ENCODE results near the gene IQGAP3.

IQGAP3 gene

GRCh38 chr1:156482276-156482675 is 90.1 kb downstream of the IQGAP3 start:
- DNase-seq (ENCODE audit: low read depth): no peak

DNA sequence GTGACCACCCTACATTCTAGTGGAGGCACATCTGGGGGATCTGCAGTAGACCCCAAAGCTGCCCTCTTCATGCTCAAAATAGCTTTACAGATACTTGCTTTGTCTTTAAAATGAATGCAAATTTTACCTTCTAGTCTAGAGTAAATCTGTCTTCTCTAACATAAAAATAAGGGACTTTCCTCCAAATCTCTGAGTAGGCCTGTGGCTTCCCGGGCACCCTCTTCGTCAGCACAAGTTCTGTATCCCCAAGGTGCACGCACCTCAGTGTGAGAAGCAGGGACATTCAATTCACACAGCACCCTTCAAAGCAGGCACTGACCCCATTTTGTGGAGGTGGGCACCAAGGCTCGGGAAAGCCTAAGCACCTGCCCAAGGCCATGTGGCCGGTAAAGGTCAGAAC is 90.8 kb downstream of the IQGAP3 start:
- no peak for DNase-seq (ENCODE audit: low read depth)

DNA sequence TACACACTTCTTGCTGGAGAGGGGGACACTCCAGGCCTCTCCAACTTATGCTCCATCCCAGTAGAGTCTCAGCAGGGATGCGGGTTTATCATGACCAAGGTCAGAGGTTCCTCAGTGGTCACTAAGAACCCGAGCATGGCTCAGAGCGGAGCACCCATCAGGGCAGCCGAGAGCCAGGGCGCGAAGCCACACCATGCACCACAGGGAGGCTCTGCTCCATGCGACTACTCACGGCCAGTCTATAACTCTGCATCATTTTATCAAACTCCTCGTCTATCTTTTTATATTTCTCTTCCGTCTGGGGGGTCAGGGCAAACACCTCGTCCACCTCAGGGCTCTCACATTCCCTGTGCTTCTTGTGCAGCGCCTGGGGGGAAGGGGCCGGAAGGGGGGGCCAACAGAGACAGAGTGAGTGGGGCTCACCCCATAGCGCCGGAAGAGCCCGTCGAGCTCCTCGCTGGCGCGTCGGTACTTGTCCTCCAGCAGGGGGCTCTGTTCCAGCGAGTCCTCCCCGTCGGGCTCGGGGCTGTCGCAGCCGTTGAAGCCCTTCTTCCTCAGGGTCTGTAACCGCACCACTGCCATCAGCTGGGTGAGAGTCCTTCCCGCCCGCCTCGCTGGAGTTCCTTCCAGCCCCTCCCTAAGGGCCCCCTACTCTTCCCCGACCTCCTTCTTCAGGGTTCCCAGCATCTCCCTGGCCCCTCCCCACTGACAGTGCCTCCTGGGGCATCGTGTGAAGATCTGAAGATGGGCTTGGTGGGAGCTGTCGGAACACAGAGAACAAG is 91.8 kb downstream of the IQGAP3 start:
- no peak for DNase-seq (ENCODE audit: low read depth)

- no peak for DNase-seq (ENCODE audit: low read depth)
Observed at GRCh38 chr1:156480016-156480370, 92.4 kb downstream of the IQGAP3 start.

DNA sequence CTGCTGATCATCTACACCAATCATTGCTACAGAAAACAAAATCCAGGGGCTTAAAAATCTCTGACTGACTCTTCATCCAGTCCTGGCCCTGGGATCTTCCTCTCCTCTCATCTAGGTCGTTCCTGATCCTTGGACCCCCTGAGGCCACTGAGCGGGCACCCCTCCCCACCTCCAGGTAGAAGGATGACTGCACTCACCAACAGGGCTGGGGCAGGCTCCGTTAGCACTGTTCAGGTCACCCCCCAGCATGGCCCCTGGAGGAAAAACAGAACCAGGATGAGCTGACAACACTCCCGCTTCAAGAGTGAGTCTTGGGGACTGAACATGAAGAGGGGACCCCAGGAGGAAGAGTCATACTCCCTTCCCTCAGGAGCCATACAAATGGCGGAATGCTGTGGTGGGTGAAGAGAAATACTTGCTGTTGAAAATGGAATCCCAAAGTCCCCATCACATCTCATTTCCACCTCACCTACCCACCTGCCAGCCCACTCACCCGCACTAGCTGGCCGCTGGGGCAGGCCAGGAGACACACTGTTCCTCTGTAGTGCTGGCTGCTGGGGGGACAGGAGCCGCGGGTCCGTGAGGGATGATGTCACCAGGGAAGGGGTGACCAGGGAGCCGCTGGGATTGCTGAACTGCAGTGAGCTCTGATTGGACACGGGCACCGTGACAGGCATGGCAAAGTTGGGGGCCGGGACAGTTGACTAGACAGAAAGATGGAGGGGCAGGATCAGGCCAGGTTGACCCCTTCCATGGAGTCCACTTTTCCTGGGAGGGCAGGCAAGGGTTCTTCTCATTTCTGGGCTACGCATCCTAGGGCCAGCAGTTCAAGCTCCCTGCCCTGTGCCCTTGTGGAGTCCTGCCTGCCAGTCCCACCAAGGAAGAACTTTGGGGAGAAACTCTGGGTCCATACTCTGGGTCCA is 93.0 kb downstream of the IQGAP3 start:
- no peak for DNase-seq (ENCODE audit: low read depth)

DNA sequence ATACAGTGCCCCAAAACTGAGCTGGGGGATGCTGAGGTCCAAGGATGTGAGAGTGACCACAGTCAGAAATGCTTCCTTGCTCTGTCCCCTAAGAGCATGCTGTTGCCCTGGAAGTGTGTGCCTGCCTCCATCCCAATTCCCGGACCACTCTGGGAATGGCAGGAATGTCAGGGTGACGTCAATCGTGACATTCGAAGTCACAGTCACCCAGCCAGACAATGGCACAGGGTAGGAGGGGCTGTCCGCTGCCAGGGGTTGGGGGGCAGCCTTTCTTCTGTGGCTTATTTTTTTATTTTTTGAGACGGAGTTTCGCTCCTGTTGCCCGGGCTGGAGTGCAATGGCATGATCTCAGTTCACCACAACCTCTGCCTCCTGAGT is 94.1 kb downstream of the IQGAP3 start:
- no peak for DNase-seq (ENCODE audit: low read depth)

DNA sequence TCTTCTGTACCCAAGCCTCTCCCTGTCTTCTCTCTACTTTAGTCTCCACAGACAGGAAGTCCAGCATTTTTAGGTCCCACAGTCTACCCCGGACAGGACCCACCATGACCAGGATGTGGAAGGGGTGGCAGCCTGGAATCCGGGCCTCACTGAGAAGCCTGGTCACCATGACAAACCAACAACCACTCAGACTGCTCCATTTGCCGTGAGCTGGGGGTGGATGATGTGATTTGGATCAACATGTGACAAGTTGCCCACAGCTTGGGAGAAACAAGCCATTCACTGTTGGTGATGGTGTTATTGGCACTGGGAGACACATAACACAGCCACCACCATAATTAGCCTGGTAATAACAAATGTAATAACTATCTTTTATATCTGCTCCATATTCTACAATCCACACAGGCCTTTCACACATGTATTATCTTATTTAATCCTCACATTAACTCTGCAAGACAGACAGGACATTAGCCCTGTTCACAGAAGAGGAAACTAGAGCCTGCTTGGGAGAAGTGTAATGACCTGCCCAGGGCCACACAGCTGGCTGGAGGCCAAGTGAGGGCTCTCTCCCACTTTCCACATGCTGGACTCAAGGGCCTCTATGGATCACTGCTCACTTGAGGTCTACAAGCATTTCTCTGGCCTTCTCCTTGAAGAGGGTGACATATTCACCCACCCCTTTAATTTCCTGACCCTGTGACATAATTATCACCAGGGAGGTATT is 94.7 kb downstream of the IQGAP3 start:
- no peak for DNase-seq (ENCODE audit: low read depth)

DNA sequence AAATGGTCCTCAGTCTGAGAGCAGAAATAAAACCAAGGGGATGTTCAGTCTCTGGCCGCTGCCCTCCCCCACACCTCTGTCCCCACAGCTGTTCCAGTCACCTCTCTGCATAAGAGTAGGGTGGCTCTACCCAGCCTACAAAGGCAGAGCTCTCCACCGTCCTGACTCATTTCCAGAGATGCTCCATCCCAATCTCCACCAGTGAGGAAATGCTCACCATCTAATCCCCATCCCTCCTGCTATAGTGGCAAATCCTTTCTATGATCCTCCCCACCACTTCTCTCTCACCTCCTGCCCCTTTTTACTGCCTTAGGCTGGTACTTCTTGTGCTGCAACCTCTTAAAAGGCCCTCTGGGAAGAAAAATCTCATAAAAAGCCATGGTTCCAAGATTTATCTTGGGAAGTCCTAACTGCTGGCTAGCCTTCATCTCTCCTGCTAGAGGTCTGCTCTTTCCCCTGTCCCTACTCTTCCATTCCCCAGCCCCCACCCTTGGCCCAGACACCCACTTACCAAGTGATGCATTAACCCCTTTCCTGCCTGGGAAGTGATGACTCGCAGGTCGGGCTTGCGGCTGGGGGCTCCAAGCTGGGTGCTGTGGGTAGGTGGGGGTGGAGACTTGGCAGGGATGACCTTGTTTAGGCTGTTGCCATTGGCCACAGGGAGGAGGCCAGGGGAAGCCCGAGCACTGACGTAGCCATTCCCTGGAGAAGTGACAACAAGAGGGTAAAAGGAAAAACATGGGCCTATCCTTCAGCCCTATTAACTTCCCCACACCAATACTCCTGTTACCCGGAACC is 95.7 kb downstream of the IQGAP3 start:
- peak; percentile 83 for DNase-seq (ENCODE audit: low read depth)

DNA sequence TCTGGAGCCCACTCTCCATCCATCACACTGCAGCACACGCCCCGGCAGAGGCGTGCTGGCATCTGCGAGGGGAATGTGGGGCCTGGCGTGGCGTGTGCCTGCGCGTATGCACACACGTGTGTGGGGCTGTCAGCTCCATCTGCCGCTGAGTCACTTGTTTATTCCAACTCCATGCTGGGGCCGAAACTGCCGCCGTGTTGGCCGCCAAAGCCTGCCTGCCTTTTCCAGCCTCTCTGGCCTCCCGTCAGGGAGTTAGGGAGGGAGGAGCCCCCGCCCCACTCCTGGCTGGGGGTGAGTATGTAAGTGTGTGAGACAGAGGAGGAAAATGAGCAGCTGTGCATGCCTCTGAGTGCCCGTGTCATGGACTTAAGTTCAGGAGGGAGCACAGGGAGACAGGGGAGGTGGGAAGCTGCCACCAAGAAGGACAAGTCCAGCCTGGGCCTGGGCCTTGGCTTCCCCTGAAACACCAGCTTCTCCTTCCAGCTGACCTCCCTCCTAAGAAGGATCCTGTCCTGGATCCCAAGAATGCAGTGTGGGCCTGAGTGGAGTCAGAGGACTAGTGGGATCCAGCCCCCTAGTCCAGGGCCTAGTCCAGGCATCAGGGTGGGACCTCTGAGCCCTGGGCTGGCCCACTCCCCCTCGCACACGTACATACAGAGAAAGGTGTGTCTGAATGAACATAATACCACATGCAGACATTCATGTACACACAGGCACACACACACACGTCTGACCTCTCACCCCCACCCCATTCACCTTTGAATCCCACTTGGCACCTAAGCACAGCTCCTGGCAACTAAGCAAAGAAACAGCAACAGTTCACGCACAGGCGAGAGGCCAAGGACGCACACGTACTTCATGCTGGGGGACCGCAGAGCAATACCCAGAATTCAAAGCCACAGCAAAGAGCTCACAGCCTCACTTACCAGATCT is 96.5 kb downstream of the IQGAP3 start:
- DNase-seq (ENCODE audit: low read depth): peak; percentile 41
